ENCODE measurements around the gene C1orf141.

GRCh38 chr1:67058242-67058641 is 76.5 kb downstream of the C1orf141 start:
- TF ChIP-seq ZNF274 (IDR thresholded peaks at IDR 0.05; ENCODE audit: low read depth, low read length) (no peak), SUZ12 (IDR thresholded peaks at IDR 0.05; ENCODE audit: extremely low read depth, insufficient read depth, insufficient read length) (no peak)

Data from NT2/D1 (cell line).